Measurements from ENCODE around the gene WFS1.
A peak's percentile ranks its signal among the peaks of the same experiment; 100 is the strongest.

Gene WFS1, protein sequence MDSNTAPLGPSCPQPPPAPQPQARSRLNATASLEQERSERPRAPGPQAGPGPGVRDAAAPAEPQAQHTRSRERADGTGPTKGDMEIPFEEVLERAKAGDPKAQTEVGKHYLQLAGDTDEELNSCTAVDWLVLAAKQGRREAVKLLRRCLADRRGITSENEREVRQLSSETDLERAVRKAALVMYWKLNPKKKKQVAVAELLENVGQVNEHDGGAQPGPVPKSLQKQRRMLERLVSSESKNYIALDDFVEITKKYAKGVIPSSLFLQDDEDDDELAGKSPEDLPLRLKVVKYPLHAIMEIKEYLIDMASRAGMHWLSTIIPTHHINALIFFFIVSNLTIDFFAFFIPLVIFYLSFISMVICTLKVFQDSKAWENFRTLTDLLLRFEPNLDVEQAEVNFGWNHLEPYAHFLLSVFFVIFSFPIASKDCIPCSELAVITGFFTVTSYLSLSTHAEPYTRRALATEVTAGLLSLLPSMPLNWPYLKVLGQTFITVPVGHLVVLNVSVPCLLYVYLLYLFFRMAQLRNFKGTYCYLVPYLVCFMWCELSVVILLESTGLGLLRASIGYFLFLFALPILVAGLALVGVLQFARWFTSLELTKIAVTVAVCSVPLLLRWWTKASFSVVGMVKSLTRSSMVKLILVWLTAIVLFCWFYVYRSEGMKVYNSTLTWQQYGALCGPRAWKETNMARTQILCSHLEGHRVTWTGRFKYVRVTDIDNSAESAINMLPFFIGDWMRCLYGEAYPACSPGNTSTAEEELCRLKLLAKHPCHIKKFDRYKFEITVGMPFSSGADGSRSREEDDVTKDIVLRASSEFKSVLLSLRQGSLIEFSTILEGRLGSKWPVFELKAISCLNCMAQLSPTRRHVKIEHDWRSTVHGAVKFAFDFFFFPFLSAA
- 2.1 to 23.1 (median 10.7) reads per million in 17 experiments for total RNA-seq

GRCh38 chr4:6269616-6270511 is at the start of gene WFS1:
TSS of gene WFS1 (plus strand) at chr4:6269850. CDS start at chr4:6277456, 7,606 bp downstream.
- peak; percentile 96 to 97 (median 96) for DNase-seq

- DNase-seq: no peak
These were observed 48.3 kb upstream of the WFS1 start for GRCh38 chr4:6221301-6221850.

- DNase-seq: peak in 2 of 4 experiments; percentile 15 to 32
These were observed 47.5 kb upstream of the WFS1 start for GRCh38 chr4:6221851-6222760.

DNA sequence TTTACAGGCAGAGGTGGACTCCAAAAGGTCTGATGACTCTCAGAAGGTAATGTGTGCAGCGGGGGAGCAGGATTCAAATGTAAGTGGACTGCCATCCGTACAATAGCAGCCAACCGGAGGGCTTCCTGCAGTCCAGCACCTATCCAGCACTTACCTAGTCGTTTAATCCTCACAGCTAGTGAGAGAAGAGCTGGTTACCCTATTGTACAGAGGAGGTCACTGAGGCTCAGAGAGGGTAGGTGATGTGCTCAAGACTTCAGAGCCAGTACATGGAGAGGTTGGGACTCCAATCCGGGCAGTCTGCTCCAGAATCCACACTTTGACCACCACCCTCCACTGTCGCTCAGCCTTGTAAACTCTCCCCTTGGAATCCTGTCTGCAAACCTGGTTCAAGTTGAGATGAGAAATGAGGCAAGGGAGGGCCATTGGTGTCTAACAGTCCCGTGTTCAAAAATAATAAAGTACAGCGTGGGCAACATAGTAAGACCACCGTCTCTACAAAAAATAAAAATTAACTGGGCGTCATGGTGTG is 46.8 kb upstream of the WFS1 start:
- DNase-seq: no peak

- no peak for DNase-seq
These were observed 44.9 kb upstream of the WFS1 start for GRCh38 chr4:6224735-6225134.

- DNase-seq: peak in 2 of 4 experiments; percentile 18 to 20
These were observed 44.2 kb upstream of the WFS1 start for GRCh38 chr4:6225469-6225868.

- no peak for DNase-seq
These were observed 43.1 kb upstream of the WFS1 start for GRCh38 chr4:6226506-6226905.

DNA sequence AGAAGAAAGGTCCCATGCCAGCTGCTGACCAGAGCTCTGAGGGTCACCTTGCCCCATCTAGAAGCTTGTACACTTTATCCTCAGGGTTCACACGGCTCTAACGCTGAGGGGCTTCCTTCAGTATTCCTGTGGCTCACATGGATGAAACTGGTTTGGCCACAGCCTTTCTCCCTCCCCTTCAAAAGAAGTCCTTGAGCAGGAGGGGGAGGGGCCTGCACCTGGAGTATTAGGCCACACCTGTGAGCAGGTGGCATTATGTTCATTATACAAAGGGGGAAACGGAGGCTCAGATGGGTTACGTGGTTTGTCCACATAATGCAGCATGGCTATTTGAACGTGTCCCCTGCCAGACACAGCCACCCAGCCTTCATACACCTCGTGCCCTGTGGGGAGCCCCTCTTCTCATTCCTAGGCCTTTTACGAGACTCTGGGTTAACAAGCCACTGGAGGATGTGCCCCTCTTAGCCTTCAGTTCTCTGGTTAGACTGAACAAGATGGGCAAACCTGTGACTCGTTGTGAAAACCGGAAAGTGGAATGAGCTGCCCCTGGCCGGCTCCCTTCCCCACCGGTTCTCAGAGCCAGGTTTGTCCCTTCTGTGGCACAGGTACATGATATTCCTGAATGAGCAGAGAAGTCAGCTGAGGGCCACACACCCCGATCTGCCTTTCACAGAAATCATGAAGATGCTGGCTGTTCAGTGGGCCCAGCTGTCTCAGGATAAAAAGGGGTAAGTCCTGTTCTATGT is 42.1 kb upstream of the WFS1 start:
- no peak for DNase-seq

- no peak for DNase-seq
These were observed 41.2 kb upstream of the WFS1 start for GRCh38 chr4:6228158-6229067.

GRCh38 chr4:6229095-6229494 is 40.6 kb upstream of the WFS1 start:
- DNase-seq: no peak

- DNase-seq: no peak
These were observed 39.8 kb upstream of the WFS1 start for GRCh38 chr4:6229671-6230501.

DNA sequence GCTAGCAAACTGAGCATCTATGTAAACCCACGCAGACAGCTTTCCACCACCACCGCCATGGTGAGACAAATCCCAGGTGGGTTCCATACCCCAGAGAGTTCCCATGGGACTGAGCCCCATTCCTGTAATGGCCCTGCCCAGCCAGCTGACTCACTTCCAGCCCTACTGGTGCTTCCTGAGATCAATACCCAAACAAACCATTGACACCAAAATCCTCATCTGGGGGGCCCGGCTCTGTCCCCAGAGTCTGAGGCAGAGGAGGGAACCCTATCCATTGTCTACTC is 39.2 kb upstream of the WFS1 start:
- DNase-seq: no peak

GRCh38 chr4:6230827-6231662 is 38.6 kb upstream of the WFS1 start:
- no peak for DNase-seq

- DNase-seq: no peak
These were observed 37.9 kb upstream of the WFS1 start for GRCh38 chr4:6231663-6232165.

GRCh38 chr4:6232836-6233785 is 36.5 kb upstream of the WFS1 start:
- no peak for DNase-seq

GRCh38 chr4:6233929-6234328 is 35.7 kb upstream of the WFS1 start:
- DNase-seq: no peak

All from suppressor macrophage (primary cell).